Activated CD4-positive, alpha-beta T cell treated with anti-CD3 and anti-CD28 coated beads, Interleukin-2, amount 10 ng/mL, durations not matched to agents 24 days and 14 days (primary cell): ENCODE data around the gene TMEM107. TPM values are rescaled to one million over a fixed set of nuclear protein-coding genes. Genes with fewer than 3 reads are reported as not detected.

Experiments used
- DNase-seq: peaks from one replicate; pipeline ENCODE4 v3.0.0; 2022
- H3K27ac Mint-ChIP-seq: one replicate; pipeline ENCODE4 v1.8.0; 2022; ENCODE audit warnings: mild to moderate bottlenecking, mixed read lengths
- H3K27me3 Mint-ChIP-seq: one replicate; pipeline ENCODE4 v1.8.0; 2022; ENCODE audit warnings: mixed read lengths
- H3K36me3 Mint-ChIP-seq: one replicate; pipeline ENCODE4 v1.8.0; 2022; ENCODE audit warnings: low read depth, mild to moderate bottlenecking, mixed read lengths
- H3K4me1 Mint-ChIP-seq: one replicate; pipeline ENCODE4 v1.8.0; 2021; ENCODE audit warnings: mixed read lengths
- H3K4me3 Mint-ChIP-seq: one replicate; pipeline ENCODE4 v1.8.0; 2022; ENCODE audit warnings: mild to moderate bottlenecking, moderate library complexity, mixed read lengths
- H3K9me3 Mint-ChIP-seq: one replicate; pipeline ENCODE4 v1.8.0; 2021; ENCODE audit warnings: mixed read lengths
- intact Hi-C: fragments of 100-400 bp; cut with micrococcal nuclease; formaldehyde crosslinking; loops from one replicate; pipeline ENCODE4 v1.15.1; 2023
- total RNA-seq: library from RNA; stranded (reverse); gene quantifications from 2 replicates; pipeline ENCODE4 v1.2.3, GENCODE V29; 2022

TMEM107 gene
- total RNA-seq, 1 donor from 2014 or later, result 21.4 TPM

DNA sequence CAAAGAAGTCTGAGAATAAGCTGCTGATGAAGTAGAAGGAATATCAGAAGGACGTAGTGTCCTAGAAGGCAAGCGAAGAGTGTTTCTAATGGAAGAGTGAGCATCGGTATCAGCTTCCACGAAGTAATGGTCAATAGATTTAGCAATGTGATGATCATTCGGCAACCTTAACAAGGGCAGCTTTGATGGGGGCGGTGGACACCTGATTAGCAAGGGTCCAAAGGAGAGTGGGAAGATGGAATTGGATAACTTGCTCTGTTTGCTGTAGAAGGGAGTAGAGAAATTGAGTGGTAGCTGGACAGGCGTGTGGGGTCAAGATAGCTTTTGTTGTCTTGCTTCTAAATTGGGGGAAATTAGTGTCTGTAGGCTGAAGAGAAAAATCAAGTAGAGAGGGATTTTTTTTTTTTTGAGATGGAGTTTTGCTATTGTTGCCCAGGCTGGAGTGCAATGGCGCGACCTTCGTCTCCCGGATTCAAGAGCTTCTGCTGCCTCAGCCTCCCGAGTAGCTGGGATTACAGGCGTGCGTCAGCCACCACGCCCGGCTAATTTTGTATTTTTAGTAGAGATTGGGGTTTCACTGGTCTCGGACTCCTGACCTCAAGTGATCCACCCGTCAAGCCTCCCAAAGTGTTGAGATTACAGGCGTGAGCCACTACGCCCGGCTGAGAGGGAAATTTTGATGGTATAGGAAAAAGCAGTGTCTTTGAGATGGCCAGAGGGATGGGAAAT, 38.4 kb downstream of the TMEM107 start:
- H3K36me3 Mint-ChIP-seq, result peaks cover 23% of the 10 kb centered on the region
- H3K4me3 Mint-ChIP-seq, result no peak overlapping the region
- peaks cover 5% of the 10 kb centered on the region for H3K27me3 Mint-ChIP-seq
- peak; percentile 68 for DNase-seq
- no peak overlapping the region for H3K27ac Mint-ChIP-seq
- no peaks in the 10 kb centered on the region for H3K9me3 Mint-ChIP-seq
- H3K4me1 Mint-ChIP-seq, result peaks cover 4% of the 10 kb centered on the region
- intact Hi-C loops, result loop anchor here (1.0 to 5.0 kb wide), 5 partner anchors 11 to 799 kb away; no protein-coding TSS in a partner anchor

DNA sequence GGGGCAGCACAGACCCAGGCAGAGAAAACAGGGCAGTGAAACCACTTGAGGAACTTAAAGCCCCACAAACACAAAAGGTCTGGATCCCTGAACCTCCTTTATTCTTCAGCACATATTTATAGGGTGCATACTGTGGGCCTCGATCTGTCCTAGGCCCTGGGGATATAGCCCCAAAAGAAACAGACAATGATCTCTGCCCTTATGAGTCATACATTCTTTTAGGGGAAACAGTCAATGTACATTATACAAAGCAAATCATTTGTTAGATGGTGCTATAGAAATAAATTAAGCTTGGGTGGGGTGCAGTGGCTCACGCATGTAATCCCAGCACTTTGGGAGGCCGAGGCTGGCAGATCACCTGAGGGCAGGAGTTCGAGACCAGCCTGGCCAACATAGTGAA, 42.2 kb downstream of the TMEM107 start:
- Mint-ChIP-seq H3K27me3 (peaks cover 19% of the 10 kb centered on the region), H3K36me3 (no peaks in the 10 kb centered on the region), H3K27ac (no peak overlapping the region), H3K4me3 (no peak overlapping the region), H3K4me1 (peaks cover 5% of the 10 kb centered on the region), H3K9me3 (no peaks in the 10 kb centered on the region)
- intact Hi-C loops, result no loop called here
- no peak for DNase-seq

DNA sequence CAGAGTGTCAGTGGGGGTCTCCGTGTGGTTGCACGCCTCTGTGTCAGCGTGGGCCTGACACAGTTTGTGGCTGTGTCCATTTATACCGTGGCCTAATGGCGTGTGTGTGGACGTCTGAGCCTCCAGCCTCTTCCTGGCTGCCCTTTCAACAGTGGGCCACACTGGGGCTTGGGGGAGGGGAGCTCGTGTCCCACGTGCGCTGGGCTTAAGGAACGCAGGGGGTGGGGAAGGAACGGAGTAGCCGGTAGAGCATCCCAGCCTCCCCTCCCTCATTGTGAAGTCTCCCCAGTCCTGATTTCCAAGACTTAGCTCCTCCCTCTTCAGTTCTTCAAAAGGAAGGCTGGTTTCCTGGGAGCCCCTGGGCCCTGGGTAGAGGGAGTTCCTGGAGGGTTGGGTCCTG, 42.8 kb downstream of the TMEM107 start:
- intact Hi-C loops, result no loop called here
- H3K27me3 Mint-ChIP-seq, result peaks cover 19% of the 10 kb centered on the region
- no peaks in the 10 kb centered on the region for H3K36me3 Mint-ChIP-seq
- no peaks in the 10 kb centered on the region for H3K9me3 Mint-ChIP-seq
- H3K4me3 Mint-ChIP-seq, result no peak overlapping the region
- H3K4me1 Mint-ChIP-seq, result peaks cover 5% of the 10 kb centered on the region
- no peak overlapping the region for H3K27ac Mint-ChIP-seq
- DNase-seq, result no peak

DNA sequence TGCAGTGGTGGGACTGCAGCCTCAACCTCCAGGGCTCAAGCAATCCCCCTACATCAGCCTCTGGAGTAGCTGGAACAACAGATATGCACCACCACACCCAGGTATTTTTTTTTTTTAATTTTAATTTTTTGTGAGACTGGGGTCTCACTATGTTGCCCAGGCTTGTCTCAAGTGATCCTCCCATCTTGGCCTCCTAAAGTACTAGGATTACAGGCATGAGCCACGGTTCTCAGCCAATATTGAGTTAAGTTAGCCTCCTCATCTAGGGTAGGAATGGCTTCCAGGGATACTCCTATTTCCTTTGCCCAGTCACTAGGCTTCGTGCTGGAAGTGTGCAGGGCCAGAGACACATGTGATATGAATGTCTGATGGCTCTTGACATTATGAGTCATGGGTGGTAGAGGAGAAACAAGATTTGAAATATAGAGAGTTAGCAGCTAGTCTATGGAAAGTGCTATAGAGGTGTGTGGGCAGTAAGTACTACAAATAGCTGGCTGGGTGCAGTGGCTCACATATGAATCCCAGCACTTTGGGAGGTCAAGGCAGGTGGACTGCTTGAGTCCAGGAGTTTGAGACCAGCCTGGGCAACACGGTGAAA, 44.2 kb downstream of the TMEM107 start:
- Mint-ChIP-seq H3K27ac (peak overlapping the region; percentile 31), H3K27me3 (peaks cover 25% of the 10 kb centered on the region)

DNA sequence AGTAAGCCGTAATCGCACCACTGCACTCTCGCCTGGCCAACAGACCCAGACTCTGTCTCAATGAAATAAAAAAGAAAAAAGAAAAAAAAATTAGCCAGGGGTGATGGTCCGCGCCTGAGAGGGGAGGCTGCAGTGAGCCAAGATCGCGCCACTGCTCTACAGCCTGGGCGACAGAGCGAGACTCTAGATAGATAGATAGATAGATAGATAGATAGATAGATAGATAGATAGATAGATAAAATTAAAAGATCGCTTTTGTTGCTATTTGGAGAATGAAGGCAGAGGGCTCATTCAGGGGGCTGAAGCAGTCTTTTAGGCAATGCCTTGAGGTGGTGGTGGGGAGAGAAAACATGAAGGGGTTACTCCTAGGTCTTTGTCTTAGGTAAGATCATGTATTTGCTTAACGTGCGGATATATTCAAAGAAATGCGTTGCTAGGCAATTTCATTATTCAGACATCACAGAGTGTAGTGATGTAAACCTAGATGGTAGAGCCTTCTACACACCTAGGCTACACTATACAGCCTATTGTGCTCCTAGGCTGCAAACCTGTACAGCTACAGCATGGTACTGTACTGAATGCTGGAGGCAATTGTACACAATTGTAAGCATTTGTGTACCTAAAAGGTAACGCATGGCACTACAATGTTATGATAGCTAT, 47.9 kb downstream of the TMEM107 start:
- H3K9me3 Mint-ChIP-seq, result no peaks in the 10 kb centered on the region
- intact Hi-C loops, result loop anchor here (10.0 kb wide), 1 partner anchor 257 kb away; the partner anchor contains the start of gene RPL26
- DNase-seq, result no peak
- H3K4me1 Mint-ChIP-seq, result peaks cover 37% of the 10 kb centered on the region
- H3K27me3 Mint-ChIP-seq, result peaks cover 41% of the 10 kb centered on the region
- no peak overlapping the region for H3K27ac Mint-ChIP-seq
- H3K36me3 Mint-ChIP-seq, result peaks cover 4% of the 10 kb centered on the region
- H3K4me3 Mint-ChIP-seq, result no peak overlapping the region

More for the DNA sequence above, 44.2 kb downstream of the TMEM107 start:
- H3K36me3 Mint-ChIP-seq, result no peaks in the 10 kb centered on the region
- H3K4me1 Mint-ChIP-seq, result peaks cover 9% of the 10 kb centered on the region
- no peak overlapping the region for H3K4me3 Mint-ChIP-seq
- no peaks in the 10 kb centered on the region for H3K9me3 Mint-ChIP-seq
- intact Hi-C loops, result no loop called here
- DNase-seq, result no peak

DNA sequence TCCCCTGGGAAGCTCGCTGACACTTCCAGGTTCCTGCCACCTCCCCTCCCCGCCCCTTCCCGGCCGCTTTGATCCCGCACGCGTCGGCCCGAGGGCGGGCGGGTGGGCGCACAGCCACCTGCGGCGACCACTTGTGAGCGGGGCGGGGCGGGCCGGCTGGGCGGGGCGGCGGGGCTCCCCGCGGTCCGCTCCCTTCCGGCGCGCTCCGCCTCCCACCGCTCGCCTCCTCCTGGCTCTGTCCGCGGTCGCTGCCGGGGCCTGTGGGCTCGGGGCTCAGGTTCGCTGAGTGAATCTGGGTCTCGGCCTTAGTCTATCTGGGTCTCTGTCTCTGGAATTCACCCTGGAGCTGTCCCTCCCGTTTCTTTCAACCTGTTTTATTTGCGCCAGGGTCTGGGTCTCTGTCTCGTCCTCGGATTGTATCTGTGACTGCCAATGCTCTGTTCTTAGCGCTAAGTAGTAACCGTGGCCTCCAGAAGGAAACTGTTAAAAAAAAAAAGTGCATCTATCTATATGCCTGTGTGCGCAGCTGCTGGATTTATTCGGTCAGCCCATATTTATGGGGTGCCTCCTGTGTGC, 49.6 kb downstream of the TMEM107 start:
- H3K27me3 Mint-ChIP-seq, result peaks cover 47% of the 10 kb centered on the region
- intact Hi-C loops, result loop anchor here (1.0 to 10.0 kb wide), 2 partner anchors 12 to 258 kb away; partner anchors contain the start of gene RPL26
- DNase-seq, result peak; percentile 86
- H3K9me3 Mint-ChIP-seq, result no peaks in the 10 kb centered on the region
- H3K27ac Mint-ChIP-seq, result peak overlapping the region; percentile 94
- peaks cover 4% of the 10 kb centered on the region for H3K36me3 Mint-ChIP-seq
- H3K4me3 Mint-ChIP-seq, result peak overlapping the region; percentile 91
- H3K4me1 Mint-ChIP-seq, result peaks cover 42% of the 10 kb centered on the region

DNA sequence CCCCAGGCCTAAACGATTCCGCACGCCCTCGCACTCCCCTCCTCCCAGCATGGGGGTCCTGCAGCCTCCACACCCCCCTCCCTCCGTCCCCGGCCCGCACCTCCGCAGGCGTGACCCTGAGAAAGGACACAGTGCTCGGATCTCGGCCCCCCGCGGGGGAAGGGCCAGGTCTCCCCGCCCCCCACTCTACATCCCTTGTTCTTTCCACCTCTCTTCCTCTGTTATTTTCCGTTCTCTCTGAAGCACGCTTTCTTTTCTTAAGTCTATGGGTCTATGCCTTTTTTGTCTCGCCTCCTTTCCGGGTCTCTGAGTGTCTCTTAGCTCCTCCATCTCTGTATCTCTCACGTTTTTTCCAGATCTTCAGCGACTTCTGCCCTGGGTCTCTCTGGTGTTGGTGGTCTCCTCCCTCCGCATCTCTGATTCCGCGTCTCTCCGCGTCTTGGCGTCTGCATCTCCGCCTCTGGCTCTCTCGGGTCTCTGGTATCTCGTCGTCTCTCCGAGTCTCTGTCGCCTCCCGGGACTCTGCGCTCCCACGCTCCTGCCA, 50.2 kb downstream of the TMEM107 start:
- DNase-seq, result peak; percentile 78
- peaks cover 47% of the 10 kb centered on the region for H3K27me3 Mint-ChIP-seq
- H3K36me3 Mint-ChIP-seq, result peaks cover 4% of the 10 kb centered on the region
- peaks cover 44% of the 10 kb centered on the region for H3K4me1 Mint-ChIP-seq
- peak overlapping the region; percentile 94 for H3K27ac Mint-ChIP-seq
- no peaks in the 10 kb centered on the region for H3K9me3 Mint-ChIP-seq
- H3K4me3 Mint-ChIP-seq, result peak overlapping the region; percentile 91
- intact Hi-C loops, result loop anchor here (10.0 kb wide), 1 partner anchor 259 kb away; the partner anchor contains the start of gene RPL26

DNA sequence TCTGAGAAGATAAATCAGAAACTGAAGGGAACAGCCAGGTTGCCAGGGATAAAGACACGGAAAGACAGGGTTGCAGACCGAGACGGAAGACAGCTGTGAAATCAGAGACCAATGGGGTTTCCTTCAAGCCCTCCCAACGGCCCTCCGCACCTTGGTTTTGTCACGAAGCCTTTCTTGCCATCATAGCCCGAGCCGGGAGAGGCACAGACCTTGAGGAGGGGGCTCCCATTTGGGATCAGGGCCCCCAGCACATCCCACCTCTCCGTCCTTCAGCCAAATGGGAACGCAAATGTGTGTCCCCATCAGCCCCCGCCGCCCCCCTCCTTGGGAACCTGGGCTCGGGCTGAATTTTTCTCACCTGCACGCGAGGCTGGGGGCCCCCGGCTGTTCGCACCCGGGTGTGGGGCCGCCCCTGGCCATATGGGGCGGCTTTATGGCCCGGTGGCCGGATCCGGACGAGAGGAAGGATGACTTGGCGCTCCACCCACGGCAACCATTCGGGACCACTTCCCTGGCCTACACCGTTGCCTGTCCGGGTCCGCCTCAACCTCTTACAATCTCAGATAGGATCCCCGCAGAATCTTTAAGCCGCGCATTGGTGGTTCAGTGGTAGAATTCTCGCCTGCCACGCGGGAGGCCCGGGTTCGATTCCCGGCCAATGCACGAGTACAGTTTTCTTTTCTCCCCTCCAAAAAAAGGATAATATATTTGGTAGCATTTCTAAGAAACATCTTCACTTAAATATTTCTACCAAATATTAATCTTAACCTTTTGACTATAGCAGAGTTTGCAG, 50.8 kb downstream of the TMEM107 start:
- peak; percentile 95 for DNase-seq
- H3K27me3 Mint-ChIP-seq, result peaks cover 50% of the 10 kb centered on the region
- peak overlapping the region; percentile 91 for H3K4me3 Mint-ChIP-seq
- H3K9me3 Mint-ChIP-seq, result no peaks in the 10 kb centered on the region
- H3K36me3 Mint-ChIP-seq, result peaks cover 6% of the 10 kb centered on the region
- peaks cover 50% of the 10 kb centered on the region for H3K4me1 Mint-ChIP-seq
- H3K27ac Mint-ChIP-seq, result peak overlapping the region; percentile 94
- intact Hi-C loops, result loop anchor here (10.0 kb wide), 1 partner anchor 259 kb away; the partner anchor contains the start of gene RPL26

DNA sequence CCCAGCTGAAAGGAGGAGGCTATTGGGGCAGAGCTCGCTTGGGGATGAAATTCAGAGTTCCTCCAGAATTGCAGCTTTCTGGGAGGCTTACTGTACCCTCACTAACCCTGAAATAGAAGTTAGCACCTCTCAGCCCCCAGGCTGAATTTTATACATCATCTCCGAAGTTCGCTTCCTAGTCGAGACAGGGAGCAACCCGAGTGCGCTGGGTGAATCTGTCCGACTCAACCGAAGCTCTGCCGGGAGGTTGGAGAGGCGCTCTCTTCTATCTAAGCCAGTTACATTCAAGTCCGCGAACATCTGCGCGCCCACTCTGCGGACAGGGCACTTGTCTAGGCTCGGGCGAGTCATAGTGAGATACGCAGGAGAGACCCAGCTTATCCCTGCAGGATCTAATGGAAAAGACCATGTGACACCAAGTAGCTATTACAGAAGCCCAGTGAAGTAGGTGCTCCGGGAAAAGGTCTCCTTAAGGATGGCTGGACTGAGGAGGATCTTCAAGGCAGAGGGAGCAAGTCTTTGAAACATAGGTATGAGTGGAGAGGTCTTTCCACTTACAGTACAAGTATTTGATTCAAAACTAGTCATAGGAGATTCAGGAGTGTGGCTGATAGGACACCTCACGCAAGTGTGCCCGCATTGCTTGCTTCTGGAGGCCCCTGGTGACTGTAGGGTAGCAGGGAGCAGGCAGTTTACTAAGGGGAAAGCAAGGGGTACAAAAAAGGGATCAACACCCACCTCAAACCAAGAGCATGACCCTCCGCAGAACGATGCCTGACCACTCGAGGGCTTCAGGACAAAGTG, 51.6 kb downstream of the TMEM107 start:
- H3K27me3 Mint-ChIP-seq, result peaks cover 45% of the 10 kb centered on the region
- peaks cover 6% of the 10 kb centered on the region for H3K36me3 Mint-ChIP-seq
- peak; percentile 76 for DNase-seq
- H3K4me3 Mint-ChIP-seq, result peak overlapping the region; percentile 91
- H3K27ac Mint-ChIP-seq, result peak overlapping the region; percentile 75
- intact Hi-C loops, result loop anchor here (5.0 to 10.0 kb wide), 3 partner anchors 260 to 437 kb away; partner anchors contain the start of genes RPL26, TP53 and WRAP53
- peaks cover 58% of the 10 kb centered on the region for H3K4me1 Mint-ChIP-seq
- no peaks in the 10 kb centered on the region for H3K9me3 Mint-ChIP-seq

DNA sequence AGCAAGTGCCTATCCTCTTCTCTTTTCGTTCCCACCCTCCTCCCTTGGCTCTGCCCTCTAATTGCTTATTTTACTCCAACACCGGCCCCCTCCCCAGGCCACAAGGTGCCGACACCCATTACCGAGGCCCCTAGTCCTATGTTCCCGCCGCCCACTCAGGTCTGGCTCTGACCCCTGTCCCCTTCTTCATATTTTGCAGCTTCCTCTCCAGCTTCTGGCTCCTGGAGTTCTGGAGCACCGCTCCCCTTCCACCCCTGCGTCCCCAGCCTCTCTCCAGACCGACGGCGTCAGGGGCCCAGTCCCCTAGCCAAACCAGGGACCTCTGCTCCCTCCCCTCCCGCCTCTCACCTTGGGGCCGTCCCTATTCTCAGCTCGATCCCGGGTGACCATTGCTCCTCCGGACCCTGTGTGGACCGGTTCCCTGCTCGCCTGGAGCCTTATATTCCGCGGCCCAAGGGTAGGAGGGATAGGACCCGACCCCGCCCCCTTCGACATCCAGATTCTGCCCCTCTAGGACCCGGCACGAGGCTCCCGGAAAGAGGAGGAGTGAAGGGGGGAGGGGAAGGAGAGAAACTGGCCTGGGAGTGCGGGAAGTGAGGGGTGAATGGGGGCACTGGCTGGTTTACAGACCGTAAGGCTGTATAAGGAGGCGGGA, 52.4 kb downstream of the TMEM107 start, which contains the start of gene HES7:
Gene HES7, minus strand, starts transcription at position 412 of the 655 bp plus-strand sequence. Its CDS starts 22 bp downstream, at position 390.
- no peak for DNase-seq
- H3K4me1 Mint-ChIP-seq, result peaks cover 63% of the 10 kb centered on the region
- H3K4me3 Mint-ChIP-seq, result peak within 1 kb of the TSS; percentile 91
- H3K27ac Mint-ChIP-seq, result peak within 1 kb of the TSS; percentile 83
- no peaks in the 10 kb centered on the region for H3K9me3 Mint-ChIP-seq
- H3K27me3 Mint-ChIP-seq, result peaks cover 43% of the 10 kb centered on the region
- H3K36me3 Mint-ChIP-seq, result peaks cover 8% of the 10 kb centered on the region
- intact Hi-C loops, result loop anchor here (5.0 to 10.0 kb wide), 3 partner anchors 261 to 437 kb away; partner anchors contain the start of genes RPL26, TP53 and WRAP53

DNA sequence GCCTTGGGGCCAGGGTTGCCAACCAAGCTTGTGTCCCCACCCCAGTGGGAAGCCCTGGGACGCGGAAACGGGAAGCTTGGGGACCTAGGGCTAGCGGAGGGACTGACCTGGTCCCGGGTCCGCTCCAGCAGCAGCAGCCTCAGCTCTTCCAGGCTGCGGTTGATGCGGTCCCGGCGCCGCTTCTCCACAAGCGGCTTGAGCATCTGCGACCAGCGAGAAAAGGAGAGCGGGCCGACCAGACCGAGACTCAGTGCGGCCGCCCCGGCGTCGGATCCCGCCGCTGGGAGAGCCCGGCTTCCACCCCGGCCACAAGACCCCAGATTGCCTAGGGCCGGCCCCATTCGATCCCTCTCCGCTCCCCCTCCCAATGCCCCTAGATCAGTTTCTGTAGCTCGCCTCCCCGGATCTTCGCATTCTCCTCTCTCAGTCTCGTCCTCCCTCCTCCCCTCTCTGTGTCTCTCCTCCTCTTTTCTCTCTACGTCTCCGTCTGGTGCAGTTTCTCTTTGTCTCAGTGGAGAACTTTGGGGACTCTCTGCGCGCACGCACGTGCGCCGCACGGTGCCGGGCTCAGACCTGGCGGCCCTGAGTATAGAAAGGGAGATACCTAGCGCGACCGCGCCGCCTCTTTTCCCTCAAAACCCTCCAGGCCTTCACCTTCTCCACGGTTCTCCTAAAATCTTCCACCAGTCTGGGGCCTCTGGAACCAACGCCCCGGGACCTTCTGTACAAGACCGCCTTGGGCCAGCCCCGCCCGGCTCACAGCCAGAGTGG, 53.1 kb downstream of the TMEM107 start:
- H3K36me3 Mint-ChIP-seq, result peaks cover 8% of the 10 kb centered on the region
- peak overlapping the region; percentile 83 for H3K27ac Mint-ChIP-seq
- H3K4me1 Mint-ChIP-seq, result peaks cover 70% of the 10 kb centered on the region
- DNase-seq, result peak; percentile 85
- H3K4me3 Mint-ChIP-seq, result peak overlapping the region; percentile 91
- peaks cover 48% of the 10 kb centered on the region for H3K27me3 Mint-ChIP-seq
- no peaks in the 10 kb centered on the region for H3K9me3 Mint-ChIP-seq
- intact Hi-C loops, result loop anchor here (5.0 to 10.0 kb wide), 3 partner anchors 262 to 436 kb away; partner anchors contain the start of genes RPL26, TP53 and WRAP53
